ENCODE results near the gene PTPN3. TPM values are rescaled to one million over a fixed set of nuclear protein-coding genes. Genes with fewer than 3 reads are reported as not detected.

The PTPN3 gene
- total and polyA plus RNA-seq, 2 donors (not counting 1 experiment from before 2014, with no cell fraction given) = not detected

DNA sequence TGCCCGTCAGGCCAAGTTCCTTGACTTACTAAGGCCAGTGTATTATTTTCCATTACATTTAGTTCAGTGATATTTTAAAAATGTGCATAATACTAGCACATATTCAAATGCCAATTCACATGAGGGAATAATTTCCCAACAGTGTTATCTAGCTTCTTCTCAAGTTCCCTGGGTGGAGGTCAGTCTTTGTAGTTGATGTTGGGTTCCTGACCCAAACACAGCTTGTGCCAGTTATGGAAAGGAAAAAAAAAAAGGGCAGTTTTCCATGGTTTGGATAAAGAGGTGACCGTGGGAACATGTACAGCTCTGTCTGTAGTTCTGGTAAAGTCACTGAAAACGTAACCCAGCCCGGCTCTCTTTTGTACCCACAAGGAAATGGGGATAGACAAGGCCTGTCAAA, 11.5 kb upstream of the PTPN3 start:
- Mint-ChIP-seq H3K9me3 (ENCODE audit: insufficient read depth) (no peaks in the 10 kb centered on the region), H3K27ac (no peak overlapping the region), H3K27me3 (peaks cover 35% of the 10 kb centered on the region), H3K4me1 (no peaks in the 10 kb centered on the region), H3K4me3 (no peak overlapping the region)
- WGBS (ENCODE audit: insufficient coverage) = 88% methylated on average over 1 of the region's 4 CpGs
- Histone ChIP-seq H3K36me3 (replicated peaks in 1 of 2; ENCODE audit: control extremely low read depth in 1 of 2, control insufficient read depth in 1 of 2, extremely low read depth in 1 of 2, insufficient read depth in 2 of 2, low read length in 1 of 2) (no peaks in the 10 kb centered on the region), H3K4me1 (ENCODE audit: control insufficient read depth in 2 of 2, insufficient read depth in 2 of 2, low read length in 2 of 2) (no peaks in the 10 kb centered on the region), H3K27me3 (replicated peaks in 1 of 4; ENCODE audit: control extremely low read depth in 1 of 4, control insufficient read depth in 3 of 4, insufficient read depth in 4 of 4, low read length in 3 of 4) (no peaks in the 10 kb centered on the region), H2AFZ (ENCODE audit: insufficient read depth, low read depth, low read length, poor library complexity, severe bottlenecking) (no peak overlapping the region), H4K20me1 (ENCODE audit: control insufficient read depth, insufficient read depth, low read length, poor library complexity, severe bottlenecking) (no peaks in the 10 kb centered on the region), H3K79me2 (ENCODE audit: control insufficient read depth, insufficient read depth, low read length) (no peaks in the 10 kb centered on the region), H3K9ac (ENCODE audit: low read length) (no peak overlapping the region), H3K9me3 (ENCODE audit: control extremely low read depth in 1 of 3, control insufficient read depth in 2 of 3, insufficient read depth in 1 of 3, low read length in 2 of 3) (no peaks in the 10 kb centered on the region), H3K4me2 (replicated peaks; ENCODE audit: low read depth, low read length, poor library complexity, severe bottlenecking) (no peak overlapping the region), H3K4me3 (ENCODE audit: control extremely low read depth in 1 of 5, extremely low read depth in 1 of 5, insufficient read depth in 1 of 5, low read depth in 2 of 5, low read length in 4 of 5) (no peak overlapping the region), H3K27ac (ENCODE audit: low read length in 2 of 2) (no peak overlapping the region)
- TF ChIP-seq CTCF (IDR thresholded peaks at IDR 0.05) = no peak
- TF ChIP-seq EZH2 (IDR thresholded peaks at IDR 0.05; ENCODE audit: borderline replicate concordance, insufficient read depth, low read depth, low read length, poor library complexity, severe bottlenecking) = no peak
- intact Hi-C loops (cut with micrococcal nuclease) = no loop called here
- POLR2A ChIA-PET = no interaction called here
- DNase-seq (no peak), ATAC-seq (ENCODE audit: low read depth) (no peak)
- CTCF ChIA-PET = interaction anchor here (0.7 to 1.1 kb wide), 2 partner anchors 69 to 260 kb away, joined by 3 to 4 read pairs; no protein-coding TSS in a partner anchor

DNA sequence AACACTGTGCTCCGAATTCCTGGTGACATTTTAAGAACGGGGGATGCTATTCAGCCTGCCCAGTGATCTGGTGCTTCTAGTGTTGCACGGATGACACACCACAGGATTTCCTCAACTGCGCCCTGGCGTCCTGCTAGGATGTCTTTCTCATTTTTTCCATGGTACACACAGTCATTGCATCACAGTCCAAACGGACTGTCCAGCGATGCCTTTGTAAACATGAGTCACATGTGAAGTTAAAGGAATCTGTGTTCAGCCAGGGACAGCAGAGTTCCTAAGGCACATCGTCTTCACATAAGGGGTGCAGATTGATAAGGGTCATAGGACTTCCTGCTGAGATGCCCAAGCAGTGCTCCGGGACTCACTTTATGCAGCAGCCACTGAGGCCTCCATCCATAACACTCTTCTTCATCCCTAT, 9.3 kb upstream of the PTPN3 start:
- H3K4me3 Mint-ChIP-seq = no peak overlapping the region

More for the DNA sequence above, 9.3 kb upstream of the PTPN3 start:
- TF ChIP-seq CTCF (IDR thresholded peaks at IDR 0.05) (no peak), EZH2 (IDR thresholded peaks at IDR 0.05; ENCODE audit: borderline replicate concordance, insufficient read depth, low read depth, low read length, poor library complexity, severe bottlenecking) (no peak)
- Histone ChIP-seq H4K20me1 (ENCODE audit: control insufficient read depth, insufficient read depth, low read length, poor library complexity, severe bottlenecking) (no peaks in the 10 kb centered on the region), H3K4me2 (replicated peaks; ENCODE audit: low read depth, low read length, poor library complexity, severe bottlenecking) (no peak overlapping the region), H3K36me3 (replicated peaks in 1 of 2; ENCODE audit: control extremely low read depth in 1 of 2, control insufficient read depth in 1 of 2, extremely low read depth in 1 of 2, insufficient read depth in 2 of 2, low read length in 1 of 2) (no peaks in the 10 kb centered on the region), H3K79me2 (ENCODE audit: control insufficient read depth, insufficient read depth, low read length) (no peaks in the 10 kb centered on the region), H3K9ac (ENCODE audit: low read length) (no peak overlapping the region), H2AFZ (ENCODE audit: insufficient read depth, low read depth, low read length, poor library complexity, severe bottlenecking) (no peak overlapping the region), H3K27ac (ENCODE audit: low read length in 2 of 2) (no peak overlapping the region), H3K4me1 (ENCODE audit: control insufficient read depth in 2 of 2, insufficient read depth in 2 of 2, low read length in 2 of 2) (no peaks in the 10 kb centered on the region), H3K9me3 (ENCODE audit: control extremely low read depth in 1 of 3, control insufficient read depth in 2 of 3, insufficient read depth in 1 of 3, low read length in 2 of 3) (no peaks in the 10 kb centered on the region), H3K4me3 (ENCODE audit: control extremely low read depth in 1 of 5, extremely low read depth in 1 of 5, insufficient read depth in 1 of 5, low read depth in 2 of 5, low read length in 4 of 5) (no peak overlapping the region), H3K27me3 (replicated peaks in 1 of 4; ENCODE audit: control extremely low read depth in 1 of 4, control insufficient read depth in 3 of 4, insufficient read depth in 4 of 4, low read length in 3 of 4) (no peaks in the 10 kb centered on the region)
- CTCF ChIA-PET = no interaction called here
- POLR2A ChIA-PET = no interaction called here
- WGBS (ENCODE audit: insufficient coverage) = 75% methylated on average over 8 of the region's 9 CpGs
- peaks cover 26% of the 10 kb centered on the region for H3K27me3 Mint-ChIP-seq
- no peak overlapping the region for H3K27ac Mint-ChIP-seq
- no peak for ATAC-seq (ENCODE audit: low read depth)
- H3K9me3 Mint-ChIP-seq (ENCODE audit: insufficient read depth) = no peaks in the 10 kb centered on the region
- no peaks in the 10 kb centered on the region for H3K4me1 Mint-ChIP-seq
- intact Hi-C loops (cut with micrococcal nuclease) = no loop called here
- DNase-seq = no peak

All from B cell (primary cell).